ENCODE measurements around the gene CHST15. TPM values are rescaled to one million over a fixed set of nuclear protein-coding genes. Genes with fewer than 3 reads are reported as not detected.
"Not testable (repeated sequence)": the region's sequence is repeated elsewhere in the genome, so short reads cannot be mapped to it uniquely, and the experiment has no call there.

The CHST15 gene
- total RNA-seq, 1 experiment from 2014 or later: 0.13 TPM

GRCh38 chr10:124041675-124042445 lies 51.5 kb downstream of the CHST15 start:
- Histone ChIP-seq H3K27me3 (replicated peaks) (no peaks in the 10 kb centered on the region), H3K9me3 (replicated peaks) (no peaks in the 10 kb centered on the region), H3K27ac (no peak overlapping the region), H3K4me1 (replicated peaks) (no peaks in the 10 kb centered on the region), H3K36me3 (no peaks in the 10 kb centered on the region), H3K4me3 (no peak overlapping the region)
- no peak for DNase-seq (ENCODE audit: low read depth in 1 of 2, low spot score in 2 of 2)

DNA sequence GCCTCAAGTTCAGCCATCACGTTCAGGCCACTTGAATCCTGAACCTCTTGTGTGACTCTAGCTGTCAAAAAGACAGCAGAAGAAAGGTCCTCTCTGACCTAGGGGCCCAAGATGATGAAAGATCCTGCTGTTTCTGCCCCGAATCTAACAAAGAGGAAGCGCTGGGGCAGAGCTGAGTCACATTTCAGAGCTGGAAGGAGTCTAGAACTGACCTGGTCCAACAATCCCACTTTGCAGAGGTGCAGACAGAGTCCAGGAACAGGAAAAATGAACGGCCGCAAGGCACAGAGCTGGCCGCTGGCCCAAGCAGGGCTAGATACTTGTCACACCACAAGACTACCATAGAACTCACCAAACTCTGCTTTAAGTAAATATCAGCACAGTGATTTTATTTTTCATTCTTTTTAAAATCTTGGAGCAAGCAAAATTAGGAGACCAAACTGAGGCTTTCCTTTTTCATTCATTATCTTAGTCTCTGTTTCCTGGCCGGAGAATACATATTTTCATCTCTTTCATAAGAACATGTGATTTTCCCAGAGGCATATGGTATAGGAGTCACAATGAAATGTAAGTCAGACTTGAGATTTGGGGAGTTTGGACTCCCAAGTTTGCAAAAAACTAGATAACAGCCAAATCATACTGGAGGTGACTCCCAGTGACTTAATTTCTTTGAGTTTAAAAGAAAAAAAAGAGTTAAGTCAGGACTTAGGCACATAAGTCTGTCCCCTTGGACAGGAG lies 52.8 kb downstream of the CHST15 start:
- H3K4me3 ChIP-seq: no peak overlapping the region
- H3K27me3 ChIP-seq (replicated peaks): no peaks in the 10 kb centered on the region
- DNase-seq (ENCODE audit: low read depth in 1 of 2, low spot score in 2 of 2): no peak
- H3K36me3 ChIP-seq: no peaks in the 10 kb centered on the region
- H3K27ac ChIP-seq: no peak overlapping the region
- no peaks in the 10 kb centered on the region for H3K9me3 ChIP-seq (replicated peaks)
- no peaks in the 10 kb centered on the region for H3K4me1 ChIP-seq (replicated peaks)

DNA sequence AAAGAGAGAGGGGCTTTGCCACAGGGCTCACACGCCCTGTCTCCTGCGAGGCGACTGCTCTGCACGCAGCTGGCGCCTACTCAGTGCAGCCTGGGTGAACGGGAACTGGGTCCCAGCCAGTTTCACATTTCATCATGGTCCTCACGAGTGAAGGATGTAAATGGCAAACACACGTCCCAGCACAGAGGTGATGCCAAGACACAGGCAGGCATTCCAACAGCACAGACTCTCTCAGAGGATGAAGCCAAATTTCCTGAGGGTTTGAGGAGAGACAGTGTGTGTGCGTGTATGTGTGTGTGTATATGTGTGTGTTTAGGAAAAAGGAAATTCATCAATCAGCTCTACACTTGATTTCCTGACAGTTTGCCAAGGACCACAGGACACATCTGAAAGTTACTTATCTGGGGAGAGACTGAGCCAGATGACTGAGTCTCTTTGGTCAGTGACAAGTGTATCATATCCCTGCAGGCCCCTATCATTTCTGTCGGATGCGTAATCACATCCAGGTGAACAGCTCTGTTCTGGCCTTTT lies 53.9 kb downstream of the CHST15 start:
- Histone ChIP-seq H3K4me3 (no peak overlapping the region), H3K27ac (no peak overlapping the region), H3K36me3 (no peaks in the 10 kb centered on the region), H3K27me3 (replicated peaks) (no peaks in the 10 kb centered on the region), H3K4me1 (replicated peaks) (no peaks in the 10 kb centered on the region), H3K9me3 (replicated peaks) (no peaks in the 10 kb centered on the region)
- DNase-seq (ENCODE audit: low read depth in 1 of 2, low spot score in 2 of 2): no peak

DNA sequence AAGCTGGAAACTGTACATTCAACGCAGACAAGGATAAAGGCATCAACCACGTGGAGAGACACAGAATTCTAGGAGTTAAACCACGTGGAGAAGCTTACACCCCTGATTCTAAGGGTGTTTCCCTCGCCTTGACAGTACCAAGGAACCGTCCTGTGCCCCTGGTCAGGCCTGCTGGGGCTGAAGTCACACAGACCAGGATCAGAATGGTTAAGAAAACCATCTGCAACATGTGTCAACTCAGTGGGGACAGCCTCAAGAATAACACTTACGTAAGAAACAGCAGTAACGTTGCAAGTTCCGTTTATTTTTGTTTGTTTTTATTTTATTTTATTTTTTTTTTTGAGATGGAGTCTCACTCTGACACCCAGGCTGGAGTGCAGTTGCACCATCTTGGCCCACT lies 55.6 kb downstream of the CHST15 start:
- Histone ChIP-seq H3K27ac (no peak overlapping the region), H3K4me1 (replicated peaks) (no peaks in the 10 kb centered on the region), H3K4me3 (no peak overlapping the region), H3K36me3 (no peaks in the 10 kb centered on the region), H3K9me3 (replicated peaks) (no peaks in the 10 kb centered on the region), H3K27me3 (replicated peaks) (no peaks in the 10 kb centered on the region)
- no peak for DNase-seq (ENCODE audit: low read depth in 1 of 2, low spot score in 2 of 2)

- no peak overlapping the region for H3K27ac ChIP-seq
- no peak for DNase-seq (ENCODE audit: low read depth in 1 of 2, low spot score in 2 of 2)
- no peaks in the 10 kb centered on the region for H3K27me3 ChIP-seq (replicated peaks)
- no peaks in the 10 kb centered on the region for H3K4me1 ChIP-seq (replicated peaks)
- H3K4me3 ChIP-seq: no peak overlapping the region
- no peaks in the 10 kb centered on the region for H3K9me3 ChIP-seq (replicated peaks)
- H3K36me3 ChIP-seq: no peaks in the 10 kb centered on the region
These were observed 56.1 kb downstream of the CHST15 start for GRCh38 chr10:124037286-124037685.

GRCh38 chr10:124036746-124037145 lies 56.7 kb downstream of the CHST15 start:
- Histone ChIP-seq H3K4me3 (no peak overlapping the region), H3K36me3 (no peaks in the 10 kb centered on the region), H3K27me3 (replicated peaks) (no peaks in the 10 kb centered on the region), H3K9me3 (replicated peaks) (no peaks in the 10 kb centered on the region), H3K27ac (no peak overlapping the region), H3K4me1 (replicated peaks) (no peaks in the 10 kb centered on the region)
- DNase-seq (ENCODE audit: low read depth in 1 of 2, low spot score in 2 of 2): no peak

DNA sequence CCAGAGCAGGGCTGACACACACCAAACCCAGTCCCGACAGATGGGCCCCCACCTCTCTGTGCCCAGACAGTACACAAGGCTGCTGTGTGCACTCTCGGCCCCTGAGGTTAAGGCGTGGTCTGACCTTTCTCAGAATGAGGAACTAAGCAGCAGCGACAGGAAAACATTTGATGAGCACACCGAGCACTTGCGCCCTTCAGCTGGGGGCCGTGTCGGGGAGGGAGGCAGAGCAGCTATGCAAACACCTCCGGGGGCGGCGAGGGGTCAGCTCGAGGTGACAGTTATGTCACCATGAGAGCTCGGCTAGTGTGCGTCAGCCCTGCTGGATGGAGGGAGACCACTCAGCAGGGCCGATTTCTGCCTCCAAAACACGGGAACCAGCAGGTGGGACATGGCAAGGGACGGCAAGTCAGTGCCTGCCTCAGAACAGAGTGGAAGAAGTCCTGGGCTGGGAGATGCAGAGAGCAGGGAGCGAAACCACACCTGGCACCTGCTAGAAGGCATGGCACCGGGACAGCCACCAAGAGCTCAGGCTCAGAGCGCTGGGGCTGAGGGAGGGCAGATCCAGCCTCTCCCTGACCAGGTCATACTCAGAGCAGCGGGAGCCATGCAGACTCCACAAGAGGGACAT lies 57.4 kb downstream of the CHST15 start:
- no peaks in the 10 kb centered on the region for H3K27me3 ChIP-seq (replicated peaks)
- H3K9me3 ChIP-seq (replicated peaks): no peaks in the 10 kb centered on the region
- no peak for DNase-seq (ENCODE audit: low read depth in 1 of 2, low spot score in 2 of 2)
- H3K27ac ChIP-seq: no peak overlapping the region
- no peaks in the 10 kb centered on the region for H3K4me1 ChIP-seq (replicated peaks)
- H3K4me3 ChIP-seq: no peak overlapping the region
- H3K36me3 ChIP-seq: no peaks in the 10 kb centered on the region

- H3K4me1 ChIP-seq (replicated peaks): no peaks in the 10 kb centered on the region
- H3K27ac ChIP-seq: no peak overlapping the region
- no peak for DNase-seq (ENCODE audit: low read depth in 1 of 2, low spot score in 2 of 2)
- no peaks in the 10 kb centered on the region for H3K9me3 ChIP-seq (replicated peaks)
- H3K36me3 ChIP-seq: no peaks in the 10 kb centered on the region
- no peaks in the 10 kb centered on the region for H3K27me3 ChIP-seq (replicated peaks)
- no peak overlapping the region for H3K4me3 ChIP-seq
These were observed 58.0 kb downstream of the CHST15 start for GRCh38 chr10:124035306-124035927.

DNA sequence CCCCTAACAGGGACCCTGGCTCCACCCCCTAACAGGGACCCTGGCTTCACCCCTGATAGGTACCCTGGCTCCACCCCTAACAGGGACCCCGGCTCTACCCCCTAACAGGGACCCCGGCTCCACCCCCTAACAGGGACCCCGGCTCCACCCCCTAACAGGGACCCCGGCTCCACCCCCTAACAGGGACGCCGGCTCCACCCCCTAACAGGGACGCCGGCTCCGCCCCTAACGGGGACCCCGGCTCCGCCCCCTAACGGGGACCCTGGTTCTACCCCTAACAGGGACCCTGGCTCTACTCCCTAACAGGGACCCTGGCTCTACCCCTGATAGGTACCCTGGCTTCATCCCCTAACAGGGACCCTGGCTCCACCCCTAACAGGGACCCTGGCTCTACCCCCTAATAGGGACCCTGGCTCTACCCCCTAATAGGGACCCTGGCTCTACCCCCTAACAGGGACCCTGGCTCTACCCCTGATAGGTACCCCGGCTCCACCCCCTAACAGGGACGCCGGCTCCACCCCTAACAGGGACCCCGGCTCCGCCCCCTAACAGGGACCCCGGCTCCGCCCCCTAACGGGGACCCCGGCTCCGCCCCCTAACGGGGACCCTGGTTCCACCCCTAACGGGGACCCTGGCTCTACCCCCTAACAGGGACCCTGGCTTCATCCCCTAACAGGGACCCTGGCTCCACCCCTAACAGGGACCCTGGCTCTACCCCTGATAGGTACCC lies 58.7 kb downstream of the CHST15 start:
- not testable (repeated sequence) for H3K4me1 ChIP-seq (replicated peaks); H3K27ac ChIP-seq; H3K27me3 ChIP-seq (replicated peaks); H3K4me3 ChIP-seq; H3K36me3 ChIP-seq; DNase-seq (ENCODE audit: low read depth in 1 of 2, low spot score in 2 of 2); H3K9me3 ChIP-seq (replicated peaks)

DNA sequence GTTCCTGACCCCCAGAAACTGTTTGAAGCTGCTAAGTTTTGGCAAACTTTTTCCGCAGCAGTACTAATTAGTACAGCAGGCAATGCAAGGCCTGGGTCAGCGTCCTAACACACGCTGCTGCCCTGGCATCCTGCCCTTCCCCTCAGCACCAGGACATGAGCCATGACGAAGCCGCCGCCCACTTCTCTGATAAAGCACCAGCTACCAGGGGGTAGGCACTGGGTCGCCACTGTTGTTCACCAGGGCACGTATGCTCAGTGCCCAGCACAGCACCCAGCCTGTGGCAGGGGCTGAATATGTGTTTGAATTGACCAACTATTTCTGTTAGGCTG lies 59.5 kb downstream of the CHST15 start:
- DNase-seq (ENCODE audit: low read depth in 1 of 2, low spot score in 2 of 2): no peak
- H3K4me1 ChIP-seq (replicated peaks): no peaks in the 10 kb centered on the region
- no peak overlapping the region for H3K4me3 ChIP-seq
- H3K36me3 ChIP-seq: no peaks in the 10 kb centered on the region
- no peak overlapping the region for H3K27ac ChIP-seq
- H3K9me3 ChIP-seq (replicated peaks): no peaks in the 10 kb centered on the region
- H3K27me3 ChIP-seq (replicated peaks): no peaks in the 10 kb centered on the region

DNA sequence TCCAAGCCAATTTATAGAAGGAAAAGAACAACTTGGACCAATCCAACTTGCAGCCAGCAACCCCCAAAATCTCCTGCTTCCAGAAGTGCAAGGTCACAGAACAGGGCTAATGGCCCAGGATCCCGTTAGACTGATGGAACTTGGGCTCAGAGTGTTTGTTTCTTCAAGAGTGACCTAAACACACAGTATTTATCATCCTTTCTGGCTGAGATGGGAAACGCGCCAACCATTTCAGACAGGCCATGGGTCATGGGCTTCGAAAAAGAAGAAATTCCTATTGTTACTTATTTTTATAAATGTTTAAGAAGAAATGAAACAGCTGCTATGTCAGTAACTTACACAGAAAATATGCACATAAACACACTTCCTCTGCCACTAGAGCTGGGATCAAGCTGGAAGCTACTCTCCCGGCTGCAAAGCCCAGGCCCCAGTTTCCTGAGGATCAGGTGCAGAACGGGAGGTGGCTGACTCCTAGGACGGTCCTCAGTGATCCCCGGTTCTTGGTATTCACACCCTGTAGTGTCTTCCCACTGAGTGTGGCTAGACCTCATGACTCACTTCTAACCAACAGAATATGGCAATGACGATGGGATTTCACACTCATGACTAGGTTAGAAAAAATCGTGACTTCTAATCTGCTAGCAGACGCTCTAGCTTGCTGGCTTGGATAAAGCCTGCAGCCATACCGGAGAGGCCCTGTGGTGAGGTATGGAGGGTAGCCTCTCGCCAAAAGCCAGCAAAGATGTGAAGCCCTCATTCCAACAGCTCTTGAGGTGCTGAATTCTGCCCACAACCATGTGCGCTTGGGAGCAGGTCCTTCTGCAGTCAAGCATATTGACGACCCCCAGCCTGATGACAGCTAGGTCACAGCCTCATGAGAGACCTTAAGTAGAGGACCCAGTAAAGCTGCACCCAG lies 60.2 kb downstream of the CHST15 start:
- no peak overlapping the region for H3K4me3 ChIP-seq
- no peaks in the 10 kb centered on the region for H3K27me3 ChIP-seq (replicated peaks)
- no peak overlapping the region for H3K27ac ChIP-seq
- H3K9me3 ChIP-seq (replicated peaks): no peaks in the 10 kb centered on the region
- no peaks in the 10 kb centered on the region for H3K4me1 ChIP-seq (replicated peaks)
- DNase-seq (ENCODE audit: low read depth in 1 of 2, low spot score in 2 of 2): no peak
- H3K36me3 ChIP-seq: no peaks in the 10 kb centered on the region

- no peak overlapping the region for H3K27ac ChIP-seq
These were observed 61.1 kb downstream of the CHST15 start for GRCh38 chr10:124032087-124032935.

More at GRCh38 chr10:124032087-124032935, 61.1 kb downstream of the CHST15 start:
- Histone ChIP-seq H3K4me1 (replicated peaks) (no peaks in the 10 kb centered on the region), H3K27me3 (replicated peaks) (no peaks in the 10 kb centered on the region; the same call in 1 of the 2 replicates), H3K9me3 (replicated peaks) (no peaks in the 10 kb centered on the region), H3K36me3 (no peaks in the 10 kb centered on the region), H3K4me3 (no peak overlapping the region)
- DNase-seq (ENCODE audit: low read depth in 1 of 2, low spot score in 2 of 2): no peak

Measured in SJSA1 (cell line).